PFSK-1 (cell line): Measurements from ENCODE around the gene KIF26B.

Source experiments
- POLR2AphosphoS5 ChIP-seq: IDR thresholded peaks from 2 replicates; pipeline ENCODE4 v1.6.1; 2012; ENCODE audit warnings: low read depth, mild to moderate bottlenecking, control low read depth, low read length, moderate library complexity
- SIN3A ChIP-seq: IDR thresholded peaks from 2 replicates; pipeline ENCODE4 v1.6.1; 2012; ENCODE audit warnings: mild to moderate bottlenecking, low read length, moderate library complexity, borderline replicate concordance; ENCODE audit not compliant: insufficient read depth

- no peak for TF ChIP-seq POLR2AphosphoS5
- no peak for TF ChIP-seq SIN3A
Observed at GRCh38 chr1:245212221-245212710, 57.5 kb downstream of the KIF26B start.
